GM21526 (cell line): ENCODE measurements around the gene RTTN.

Experiments
- ATAC-seq: cut with Tn5 transposase; IDR thresholded peaks from one replicate; pipeline ENCODE4 v1.9.1; 2021; ENCODE audit warnings: moderate library complexity; ENCODE audit not compliant: unreplicated experiment, low FRiP score

Gene RTTN

DNA sequence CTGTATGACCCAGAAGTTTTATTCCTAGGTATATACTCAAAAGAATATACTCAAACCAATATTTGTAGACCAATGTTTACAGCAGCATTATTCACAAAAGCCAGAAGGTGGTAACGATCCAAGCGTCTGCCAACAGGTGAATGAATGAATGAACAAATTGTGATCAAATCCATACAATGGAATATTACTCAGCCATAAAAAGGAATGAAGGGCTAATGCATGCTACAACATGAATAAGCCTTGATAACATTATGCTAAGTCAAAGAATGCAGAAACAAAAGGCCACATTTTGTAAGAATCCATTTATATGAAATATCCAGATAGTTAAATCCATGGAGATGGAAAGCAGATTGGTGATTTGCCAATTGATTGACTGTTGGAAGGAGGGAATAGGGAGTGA is 252.3 kb downstream of the RTTN start:
- no peak for ATAC-seq
